Body of pancreas (tissue), 4 donors: ENCODE results near the gene ART4. TPM values are rescaled to one million over a fixed set of nuclear protein-coding genes. Genes with fewer than 3 reads are reported as not detected.

Source experiments
- ATAC-seq: fragments of 150-250 bp; one replicate; pipeline ENCODE4 v1.9.1; 2016
- DNase-seq, 4 donors: peaks; one replicate each; pipeline ENCODE4 v3.0.0-alpha.2; 2019
- H3K27ac ChIP-seq, 4 donors: fragments of 200-600 bp; sonication (generic); 1 replicate in 3 of 4; 2 replicates in 1 of 4; pipeline versions ENCODE4 v1.5.1 to v1.6.1; 2016 to 2019; ENCODE audit warnings: mild to moderate bottlenecking in 1 of 4, mixed read lengths in 1 of 4, moderate library complexity in 1 of 4
- H3K27me3 ChIP-seq, 2 donors: fragments of 200-600 bp; sonication (generic); one replicate each; pipeline ENCODE4 v1.6.0; 2016; ENCODE audit warnings: mild to moderate bottlenecking in 1 of 2
- H3K36me3 ChIP-seq, 2 donors: fragments of 200-600 bp; sonication (generic); replicated peaks in 1 of 2; 2 replicates each; pipeline ENCODE4 v1.5.1; 2016; ENCODE audit warnings: low read depth in 2 of 2; ENCODE audit not compliant: insufficient read depth in 1 of 2
- H3K4me1 ChIP-seq: fragments of 200-600 bp; sonication (generic); one replicate; pipeline ENCODE4 v1.6.0; 2016
- H3K4me3 ChIP-seq, 2 donors: fragments of 200-600 bp; sonication (generic); 1 replicate in 1 of 2; 2 replicates in 1 of 2; pipeline ENCODE4 v1.5.1; 2016 to 2019
- H3K9me3 ChIP-seq, 3 donors: fragments of 200-600 bp; sonication (generic); 1 replicate in 2 of 3; 2 replicates in 1 of 3; pipeline ENCODE4 v1.5.1; 2016
- CTCF ChIP-seq, 7 experiments: fragments of 450-650 bp in 4 of 7; fragments of 200-600 bp in 3 of 7; sonication (generic) in 3 of 7; IDR thresholded peaks; one replicate each; pipeline ENCODE4 v1.5.1; 2016 to 2019; ENCODE audit warnings: antibody characterized with exemption in 7 of 7
- POLR2A ChIP-seq, 3 donors: fragments of 450-650 bp; IDR thresholded peaks; one replicate each; pipeline ENCODE4 v1.6.1; 2016; ENCODE audit warnings: antibody characterized with exemption in 3 of 3, mild to moderate bottlenecking in 2 of 3
- WGBS, 2 donors: methylation state at CpG; one replicate each; pipeline ENCODE4 v1.1.5; 2017; 5-methylcytosine and 5-hydroxymethylcytosine counted together
- intact Hi-C: fragments of 100-400 bp; cut with DNase I; formaldehyde crosslinking; loops from one replicate; pipeline ENCODE4 v1.15.1; 2023
- total RNA-seq, 2 donors: library from RNA; depleted of rRNA; stranded (reverse); fragments of >200 nt; gene quantifications; one replicate each; pipeline ENCODE4 v1.1.0, GENCODE V29; 2016

ART4 gene
- total RNA-seq, 2 donors from 2014 or later = 1.3 to 3.1 TPM

- H3K9me3 ChIP-seq = no peaks in the 10 kb centered on the region
- no peaks in the 10 kb centered on the region for H3K4me1 ChIP-seq
- 90 to 95% methylated on average over 2 of the region's 2 CpGs for WGBS, 2 donors
- ATAC-seq = no peak
- no peak for DNase-seq
- no peaks in the 10 kb centered on the region for H3K36me3 ChIP-seq
- intact Hi-C loops = no loop called here
- H3K27me3 ChIP-seq = no peaks in the 10 kb centered on the region
- TF ChIP-seq POLR2A (IDR thresholded peaks at IDR 0.05) (no peak), CTCF (IDR thresholded peaks at IDR 0.05) (no peak)
- H3K27ac ChIP-seq = no peak overlapping the region
- no peak overlapping the region for H3K4me3 ChIP-seq
Observed at GRCh38 chr12:14827043-14827442, 16.3 kb downstream of the ART4 start.

- no peak for ATAC-seq
- DNase-seq = no peak
- Histone ChIP-seq H3K4me3 (no peak overlapping the region), H3K36me3 (no peaks in the 10 kb centered on the region), H3K27me3 (no peaks in the 10 kb centered on the region), H3K27ac (no peak overlapping the region), H3K4me1 (no peaks in the 10 kb centered on the region), H3K9me3 (no peaks in the 10 kb centered on the region)
- intact Hi-C loops = no loop called here
- WGBS, 2 donors = 86 to 91% methylated on average over 5 of the region's 5 CpGs
- TF ChIP-seq CTCF (IDR thresholded peaks at IDR 0.05) = no peak
Observed at GRCh38 chr12:14826491-14826890, 16.8 kb downstream of the ART4 start.

DNA sequence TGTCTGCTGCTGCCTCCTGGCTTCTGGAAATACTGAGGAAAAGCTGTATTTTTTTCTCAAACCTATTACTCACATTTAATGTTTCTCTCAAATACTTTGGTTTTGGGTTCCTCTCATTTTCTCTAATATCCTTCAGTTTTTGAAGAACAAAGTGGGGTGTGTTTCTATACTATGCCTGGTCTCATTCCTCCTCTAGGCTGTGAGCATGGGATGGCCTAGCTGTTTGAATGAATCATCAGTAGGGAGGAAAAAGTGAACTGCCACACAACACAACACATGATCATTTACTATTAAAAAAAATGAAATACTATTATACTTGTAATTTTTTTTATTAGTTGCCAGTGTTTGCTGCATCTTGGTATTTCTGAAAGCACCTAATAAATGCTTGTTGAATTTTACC is 18.1 kb downstream of the ART4 start:
- no peak for ATAC-seq
- H3K4me3 ChIP-seq = no peak overlapping the region
- H3K9me3 ChIP-seq = no peaks in the 10 kb centered on the region
- no peaks in the 10 kb centered on the region for H3K36me3 ChIP-seq
- intact Hi-C loops = no loop called here
- no peaks in the 10 kb centered on the region for H3K27me3 ChIP-seq
- H3K27ac ChIP-seq = no peak overlapping the region
- no peaks in the 10 kb centered on the region for H3K4me1 ChIP-seq
- DNase-seq = no peak
- TF ChIP-seq CTCF (IDR thresholded peaks at IDR 0.05) (no peak), POLR2A (IDR thresholded peaks at IDR 0.05) (no peak)

DNA sequence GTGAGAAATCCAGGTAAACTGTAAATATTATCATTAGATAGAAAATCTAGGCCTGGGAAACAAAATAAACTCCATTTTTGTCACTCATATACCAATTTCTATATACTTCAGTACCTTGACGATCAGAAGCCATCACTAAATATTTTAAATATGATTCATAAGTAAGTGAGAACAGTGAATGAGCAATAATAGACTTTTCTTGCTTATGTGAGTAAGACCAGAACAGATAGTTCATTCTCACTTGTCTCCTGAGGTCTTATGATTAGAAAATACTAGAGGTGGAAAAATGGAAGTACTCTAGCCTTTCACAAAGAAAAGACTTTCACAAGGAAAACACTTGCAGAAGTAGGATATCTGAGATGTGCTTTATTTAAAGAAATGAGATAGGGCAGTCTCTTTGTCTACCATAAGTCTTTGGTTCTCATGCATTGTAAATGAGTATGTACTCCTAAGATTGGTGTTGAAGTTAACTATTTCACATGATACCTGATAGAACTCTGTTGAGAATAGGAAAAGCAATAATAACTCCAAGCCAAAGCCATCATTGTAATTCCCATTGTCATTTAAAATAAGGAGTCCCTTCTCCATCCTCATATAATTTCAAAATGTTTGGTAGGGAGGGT is 19.2 kb downstream of the ART4 start:
- DNase-seq (no peak), ATAC-seq (no peak)
- TF ChIP-seq CTCF (IDR thresholded peaks at IDR 0.05) (no peak), POLR2A (IDR thresholded peaks at IDR 0.05) (no peak)
- whole genome bisulfite sequencing, 2 donors = 86 to 87% methylated on average over 1 of the region's 1 CpG
- Histone ChIP-seq H3K36me3 (no peaks in the 10 kb centered on the region), H3K9me3 (no peaks in the 10 kb centered on the region), H3K27ac (no peak overlapping the region), H3K27me3 (no peaks in the 10 kb centered on the region), H3K4me3 (no peak overlapping the region), H3K4me1 (no peaks in the 10 kb centered on the region)
- intact Hi-C loops = no loop called here

DNA sequence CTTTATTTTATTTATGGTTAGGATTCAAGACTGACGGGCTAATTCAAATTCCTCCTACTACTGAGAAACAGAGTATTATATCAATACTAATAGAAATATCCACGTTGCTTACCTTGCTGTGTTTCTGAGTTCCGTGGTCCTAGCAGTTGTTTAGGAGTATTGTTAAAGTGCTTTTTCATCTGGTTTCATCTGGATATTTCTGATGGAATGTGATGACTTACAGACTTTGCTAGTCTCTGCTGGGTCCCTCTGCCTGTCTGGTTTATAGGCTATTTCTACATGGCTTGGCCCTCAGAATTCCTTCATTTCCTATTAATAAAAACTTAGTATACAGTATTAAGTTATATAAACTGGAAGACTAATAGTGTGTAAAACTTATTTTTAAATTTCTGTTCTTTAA is 29.3 kb downstream of the ART4 start, which contains the start of gene SMCO3:
SMCO3 (minus strand) TSS at position 169 of the 400 bp plus-strand sequence. CDS start 7,502 bp downstream, outside the sequence.
- ATAC-seq (no peak), DNase-seq (no peak)
- intact Hi-C loops = no loop called here
- Histone ChIP-seq H3K9me3 (no peaks in the 10 kb centered on the region), H3K27me3 (no peaks in the 10 kb centered on the region), H3K4me3 (no peak within 1 kb of the TSS), H3K4me1 (no peaks in the 10 kb centered on the region), H3K36me3 (no peaks in the 10 kb centered on the region), H3K27ac (no peak within 1 kb of the TSS)
- WGBS, 2 donors = 76 to 82% methylated on average over 3 of the region's 3 CpGs
- TF ChIP-seq CTCF (IDR thresholded peaks at IDR 0.05) (no peak), POLR2A (IDR thresholded peaks at IDR 0.05) (no peak)
